Measurements from ENCODE around the gene ARID5A.

DNA sequence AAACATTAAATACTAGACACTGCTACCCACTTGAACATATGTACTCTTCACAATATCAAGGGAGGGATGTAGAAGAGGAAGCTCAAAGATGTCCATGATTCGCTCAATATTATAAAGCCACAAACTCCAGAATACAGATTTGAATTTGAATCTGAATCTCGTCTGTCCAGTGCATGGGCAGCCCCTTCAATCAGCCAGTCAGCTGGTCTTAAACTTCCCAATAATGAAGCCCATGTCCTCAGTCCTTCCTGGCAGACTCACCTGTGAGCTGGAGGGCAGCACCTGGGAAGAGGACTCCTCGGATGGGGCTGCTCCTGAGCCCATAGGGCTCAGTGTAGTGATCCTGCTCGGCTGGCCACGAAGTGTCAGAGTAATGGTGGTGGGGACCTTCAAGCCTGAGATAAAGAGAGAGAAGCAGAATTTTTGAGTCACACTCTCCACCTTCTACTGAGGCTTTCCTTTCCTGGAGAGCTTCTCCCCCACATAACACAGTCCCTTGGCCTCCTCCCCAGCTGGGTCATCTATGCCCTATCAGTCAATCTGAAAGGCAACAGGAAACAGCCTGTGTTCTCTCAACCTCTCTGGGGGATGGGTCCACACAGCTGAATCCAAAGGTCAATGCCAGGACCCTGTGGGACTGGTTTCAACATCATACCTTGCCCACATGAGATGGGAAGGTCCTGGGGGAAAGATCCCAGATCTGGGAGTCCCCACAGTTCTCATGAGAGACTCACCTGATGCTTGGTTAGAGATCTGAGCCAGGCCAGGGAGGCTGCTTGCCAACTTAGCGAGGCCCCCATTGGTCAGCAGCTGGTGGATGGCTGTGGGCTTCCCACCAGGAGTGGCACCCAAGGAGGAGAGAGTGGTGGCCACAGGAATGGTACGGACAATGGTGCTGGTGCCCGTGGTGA, 65.1 kb downstream of the ARID5A start:
- no peak for TF ChIP-seq POLR2A (IDR thresholded peaks at IDR 0.05; ENCODE audit: low read length)
- TF ChIP-seq GATA1 (IDR thresholded peaks at IDR 0.05; ENCODE audit: low read depth, low read length), result no peak
